GM19395 (cell line): ENCODE measurements around the gene ITSN1.

Source experiments
- ATAC-seq: cut with Tn5 transposase; IDR thresholded peaks from one replicate; pipeline ENCODE4 v1.9.1; 2021; ENCODE audit warnings: mild to moderate bottlenecking, moderate library complexity; ENCODE audit not compliant: unreplicated experiment

ITSN1 gene

DNA sequence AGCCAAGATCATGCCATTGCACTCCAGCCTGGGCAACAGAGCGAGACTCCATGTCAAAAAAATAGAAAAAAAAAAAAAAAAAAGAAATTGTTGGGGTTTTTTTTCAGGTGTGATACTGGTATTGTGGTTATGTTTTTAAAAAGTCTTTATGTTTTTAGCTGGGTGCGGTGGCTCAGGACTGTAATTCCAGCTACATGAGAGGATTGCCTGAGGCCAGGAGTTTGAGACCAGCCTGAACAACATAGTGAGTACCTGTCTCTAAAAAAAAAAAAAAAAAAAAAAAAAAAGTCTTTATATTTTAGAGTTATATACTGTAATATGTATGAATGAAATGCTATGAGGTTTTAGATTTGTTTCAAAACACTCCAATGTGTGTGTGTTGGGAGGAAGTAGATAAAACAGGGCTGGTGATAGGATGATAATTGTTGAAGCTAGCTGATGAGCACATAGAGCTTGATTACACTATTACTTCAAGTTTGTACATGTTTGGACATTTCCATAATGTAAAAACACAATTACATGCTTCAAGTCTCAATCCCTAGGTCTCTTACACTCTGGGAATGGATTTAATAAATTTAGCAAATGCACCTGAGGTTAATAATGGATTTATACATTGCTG is 303.5 kb downstream of the ITSN1 start:
- no peak for ATAC-seq

DNA sequence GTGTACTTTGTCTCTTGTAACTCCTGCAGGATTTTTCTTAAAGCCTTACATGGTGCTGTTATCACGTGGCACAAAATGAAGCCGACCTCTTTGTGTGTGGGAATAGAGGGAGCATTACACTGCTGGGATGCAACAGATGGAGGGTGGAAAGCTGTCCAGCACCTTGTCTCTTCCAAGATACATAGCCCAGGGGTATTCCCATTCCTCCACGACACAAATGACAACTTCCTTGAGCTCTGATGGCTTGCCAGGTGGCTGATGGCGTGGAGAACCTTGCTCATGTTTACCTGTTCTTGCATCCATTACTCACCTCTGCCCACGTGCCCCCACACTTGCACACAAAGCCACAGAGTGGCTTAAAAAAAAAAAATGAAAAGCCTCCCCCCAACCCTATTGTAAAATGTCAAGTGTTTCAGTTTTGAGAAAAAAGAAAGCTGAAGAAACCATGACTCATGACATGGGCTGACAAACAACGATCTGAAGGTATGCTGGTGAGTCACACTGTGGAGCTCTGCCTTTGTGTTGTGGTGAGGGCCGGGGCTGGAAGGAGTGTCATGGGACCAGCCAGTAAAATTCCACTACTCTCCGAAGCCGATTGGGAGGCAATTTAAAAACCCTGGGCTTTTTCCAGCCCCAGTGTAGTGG is 305.3 kb downstream of the ITSN1 start:
- peak; percentile 55 for ATAC-seq

DNA sequence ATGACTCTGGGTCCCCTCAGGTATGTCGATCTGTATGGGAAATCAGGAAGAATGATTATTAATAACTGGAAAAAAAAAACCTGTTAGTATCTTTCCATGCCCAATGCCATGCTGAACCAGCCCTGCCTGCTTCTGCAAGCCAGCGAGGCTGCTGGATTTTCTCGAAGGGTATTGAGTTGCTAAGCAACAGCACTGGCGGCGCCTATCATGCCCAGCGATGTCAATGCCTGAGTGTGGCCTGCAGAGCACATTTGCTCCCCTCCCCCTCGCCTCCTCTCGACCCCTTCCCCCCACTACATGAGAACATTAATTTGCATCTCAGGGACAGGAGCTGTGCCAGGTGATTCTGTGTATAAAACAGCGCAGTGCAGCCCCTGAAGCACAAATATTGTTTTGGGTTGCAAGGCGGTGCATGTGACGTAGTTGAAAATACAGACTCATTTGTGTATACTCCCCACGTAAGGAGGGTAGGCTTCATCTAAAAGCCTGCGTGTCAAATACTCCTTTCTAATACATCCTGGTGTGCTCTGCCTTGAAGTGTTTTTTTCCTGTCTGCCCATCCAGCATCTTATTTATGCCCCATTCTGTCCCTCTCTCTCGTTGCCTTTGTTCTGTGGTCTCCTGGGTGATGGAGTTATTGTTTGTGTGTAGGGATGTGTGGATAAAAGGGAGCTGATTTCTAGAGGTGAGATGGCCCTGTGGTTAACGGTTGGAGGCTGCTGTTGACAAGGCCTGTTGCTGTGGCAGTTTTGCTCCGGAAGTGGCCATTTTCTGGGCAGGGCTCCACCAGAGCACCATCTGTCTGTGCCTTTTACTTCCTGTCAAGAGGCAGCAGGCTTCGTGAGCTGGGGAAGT is 306.0 kb downstream of the ITSN1 start:
- ATAC-seq: peak; percentile 57

DNA sequence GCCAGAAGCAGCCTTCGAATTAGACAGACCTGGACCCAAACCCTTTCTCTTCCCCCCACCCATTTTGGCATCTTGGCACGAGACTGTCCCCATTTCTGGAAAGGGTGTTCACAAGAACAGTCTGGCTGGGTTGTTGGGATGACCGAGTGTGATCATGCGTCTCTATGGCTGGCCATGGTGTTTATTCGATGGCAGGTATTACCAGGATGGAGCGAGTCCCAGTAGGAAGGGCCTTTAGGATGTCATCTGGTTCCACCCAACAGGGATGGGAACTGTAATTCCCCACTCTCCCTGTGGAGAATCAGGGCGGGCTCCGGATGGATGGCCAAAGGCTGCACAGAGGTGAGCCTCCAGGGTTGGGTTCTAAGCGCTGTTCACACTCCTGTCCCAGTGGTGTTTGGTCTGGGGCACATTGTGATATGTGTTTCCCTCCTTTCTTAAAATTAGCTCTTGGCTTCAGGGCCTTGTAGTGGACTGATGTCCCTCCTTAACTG is 306.7 kb downstream of the ITSN1 start:
- no peak for ATAC-seq
